ENCODE data around the gene TNRC6C.

DNA sequence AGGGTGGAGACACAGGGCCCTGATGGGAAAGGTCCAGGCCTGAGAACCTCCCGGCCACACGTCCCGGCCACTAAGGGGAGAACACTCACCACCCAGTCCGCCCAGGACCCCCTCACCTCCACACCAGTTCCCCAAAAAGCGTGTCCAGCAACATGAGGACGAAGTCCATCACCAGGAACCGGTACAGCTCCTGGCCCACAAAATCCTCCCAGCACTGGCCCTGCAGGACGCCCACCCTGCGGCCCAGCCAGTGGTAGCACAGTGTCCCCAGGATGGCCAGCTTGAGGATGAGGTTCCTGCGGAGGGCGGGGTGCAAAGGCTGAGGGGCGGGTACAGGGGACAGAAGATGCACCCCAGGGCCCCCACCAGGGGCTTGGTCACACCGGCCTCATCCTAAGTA is 162.0 kb downstream of the TNRC6C start:
- TF ChIP-seq, protein P1, sequence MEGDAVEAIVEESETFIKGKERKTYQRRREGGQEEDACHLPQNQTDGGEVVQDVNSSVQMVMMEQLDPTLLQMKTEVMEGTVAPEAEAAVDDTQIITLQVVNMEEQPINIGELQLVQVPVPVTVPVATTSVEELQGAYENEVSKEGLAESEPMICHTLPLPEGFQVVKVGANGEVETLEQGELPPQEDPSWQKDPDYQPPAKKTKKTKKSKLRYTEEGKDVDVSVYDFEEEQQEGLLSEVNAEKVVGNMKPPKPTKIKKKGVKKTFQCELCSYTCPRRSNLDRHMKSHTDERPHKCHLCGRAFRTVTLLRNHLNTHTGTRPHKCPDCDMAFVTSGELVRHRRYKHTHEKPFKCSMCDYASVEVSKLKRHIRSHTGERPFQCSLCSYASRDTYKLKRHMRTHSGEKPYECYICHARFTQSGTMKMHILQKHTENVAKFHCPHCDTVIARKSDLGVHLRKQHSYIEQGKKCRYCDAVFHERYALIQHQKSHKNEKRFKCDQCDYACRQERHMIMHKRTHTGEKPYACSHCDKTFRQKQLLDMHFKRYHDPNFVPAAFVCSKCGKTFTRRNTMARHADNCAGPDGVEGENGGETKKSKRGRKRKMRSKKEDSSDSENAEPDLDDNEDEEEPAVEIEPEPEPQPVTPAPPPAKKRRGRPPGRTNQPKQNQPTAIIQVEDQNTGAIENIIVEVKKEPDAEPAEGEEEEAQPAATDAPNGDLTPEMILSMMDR (IDR thresholded peaks at IDR 0.05 in 2 of 3, conservative IDR thresholded peaks at IDR 0.05 in 1 of 3; ENCODE audit: insufficient read depth in 2 of 3, low read depth in 1 of 3, low read length in 3 of 3), result no peak
- TF ChIP-seq SMARCA4 (IDR thresholded peaks at IDR 0.05) (no peak), MIER1 (IDR thresholded peaks at IDR 0.05; ENCODE audit: low read depth) (no peak)
